SK-N-SH (cell line): ENCODE results near the gene PPM1L. TPM values are rescaled to one million over a fixed set of nuclear protein-coding genes. Genes with fewer than 3 reads are reported as not detected.

ENCODE experiments used
- CTCF ChIA-PET: fragments of 300-600, 350-600 bp; formaldehyde crosslinking; extraction: SDS; loops from one replicate; lab custom pipeline; 2021; lab: Yijun Ruan, JAX
- POLR2A ChIA-PET: fragments of 350-600 bp; sonication (Branson Sonifier 250); formaldehyde crosslinking; extraction: SDS; loops from one replicate; lab custom pipeline; 2020; ENCODE audit warnings: antibody characterized with exemption, inconsistent platforms; lab: Yijun Ruan, JAX
- DNase-seq: peaks from one replicate; pipeline ENCODE4 v3.0.0; 2012
- H2AFZ ChIP-seq: fragments of 200-600 bp; sonication (generic); 2 replicates; pipeline ENCODE4 v1.8.1; 2016; ENCODE audit warnings: antibody characterized with exemption, mild to moderate bottlenecking, low read depth
- H3F3A ChIP-seq: fragments of 200-600 bp; sonication (generic); replicated peaks from 2 replicates; pipeline ENCODE3; 2016; ENCODE audit warnings: antibody characterized with exemption, mild to moderate bottlenecking; ENCODE audit not compliant: insufficient read depth
- H3K27ac ChIP-seq, 2 experiments: fragments of 200-500 bp in 1 of 2; fragments of 200-600 bp in 1 of 2; sonication (Bioruptor generic) in 1 of 2; sonication (generic), shearing (Covaris generic) in 1 of 2; 2 replicates each; pipeline versions ENCODE4 v1.5.1 to v1.6.1; 2014 to 2016; ENCODE audit warnings: low read depth in 2 of 2, inconsistent platforms in 1 of 2, low read length in 1 of 2, mild to moderate bottlenecking in 1 of 2, mixed read lengths in 1 of 2
- H3K27me3 ChIP-seq: fragments of 200-600 bp; sonication (generic), shearing (Covaris generic); 2 replicates; pipeline ENCODE4 v1.6.1; 2016; ENCODE audit warnings: mixed run types; ENCODE audit not compliant: insufficient read depth
- H3K36me3 ChIP-seq, 2 experiments: fragments of 200-500 bp in 1 of 2; fragments of 200-600 bp in 1 of 2; sonication (Bioruptor generic) in 1 of 2; sonication (generic) in 1 of 2; replicated peaks in 1 of 2; 2 replicates each; pipeline versions ENCODE3 to v1.5.1; 2014 to 2016; ENCODE audit warnings: low read length in 1 of 2, mild to moderate bottlenecking in 1 of 2; ENCODE audit not compliant: insufficient read depth in 2 of 2, control insufficient read depth in 1 of 2
- H3K4me1 ChIP-seq, 2 experiments: fragments of 200-500 bp in 1 of 2; fragments of 200-600 bp in 1 of 2; sonication (Bioruptor generic) in 1 of 2; sonication (generic), shearing (Covaris generic) in 1 of 2; 2 replicates each; pipeline versions ENCODE4 v1.5.1 to v1.6.1; 2014 to 2016; ENCODE audit warnings: low read depth in 1 of 2, low read length in 1 of 2, mixed run types in 1 of 2; ENCODE audit not compliant: insufficient read depth in 2 of 2, control insufficient read depth in 1 of 2
- H3K4me2 ChIP-seq: fragments of 200-600 bp; sonication (generic), shearing (Covaris generic); 2 replicates; pipeline ENCODE4 v1.6.1; 2017; ENCODE audit warnings: mixed run types
- H3K4me3 ChIP-seq, 2 experiments: fragments of 200-500 bp in 1 of 2; fragments of 200-600 bp in 1 of 2; sonication (Bioruptor generic) in 1 of 2; sonication (generic), shearing (Covaris generic) in 1 of 2; 2 replicates each; pipeline versions ENCODE4 v1.5.1 to v1.8.1; 2014 to 2016; ENCODE audit warnings: low read depth in 2 of 2, inconsistent platforms in 1 of 2, low read length in 1 of 2, mild to moderate bottlenecking in 1 of 2, mixed read lengths in 1 of 2, moderate library complexity in 1 of 2
- H3K79me2 ChIP-seq: fragments of 200-600 bp; sonication (generic); 2 replicates; pipeline ENCODE4 v1.8.1; 2017; ENCODE audit warnings: mild to moderate bottlenecking; ENCODE audit not compliant: insufficient read depth
- H3K9ac ChIP-seq: fragments of 200-600 bp; sonication (generic); 2 replicates; pipeline ENCODE4 v1.6.1; 2017; ENCODE audit warnings: mixed run types
- H3K9me2 ChIP-seq: fragments of 200-600 bp; sonication (generic); 2 replicates; pipeline ENCODE4 v1.6.1; 2017; ENCODE audit warnings: mixed run types
- H3K9me3 ChIP-seq: fragments of 200-600 bp; sonication (generic); 2 replicates; pipeline ENCODE4 v1.6.1; 2017; ENCODE audit warnings: mixed run types, mild to moderate bottlenecking, moderate library complexity
- H4K20me1 ChIP-seq: fragments of 200-600 bp; sonication (generic); 2 replicates; pipeline ENCODE4 v1.6.1; 2017; ENCODE audit warnings: mild to moderate bottlenecking, mixed run types; ENCODE audit not compliant: insufficient read depth
- ELF1 ChIP-seq: IDR thresholded peaks from 2 replicates; pipeline ENCODE4 v1.4.0; 2012
- EP300 ChIP-seq, 2 experiments: IDR thresholded peaks; 2 replicates each; pipeline versions ENCODE4 v1.4.0 to v1.6.1; 2012; ENCODE audit warnings: borderline replicate concordance in 1 of 2, low read depth in 1 of 2, low read length in 1 of 2
- FOXJ3 ChIP-seq: sonication (generic); formaldehyde crosslinking; IDR thresholded peaks from 2 replicates; pipeline ENCODE4 v1.5.1; 2020; ENCODE audit warnings: mild to moderate bottlenecking, missing genetic modification reagents
- IRF3 ChIP-seq: fragments of 150-350 bp; IDR thresholded peaks from 2 replicates; pipeline ENCODE4 v1.6.1; 2016; ENCODE audit warnings: mild to moderate bottlenecking, low read depth, low read length
- MEF2A ChIP-seq: IDR thresholded peaks from 2 replicates; pipeline ENCODE4 v1.4.0; 2012; ENCODE audit warnings: low read depth, borderline replicate concordance
- NRF1 ChIP-seq: IDR thresholded peaks from 2 replicates; pipeline ENCODE4 v1.6.1; 2012; ENCODE audit warnings: low read depth, mild to moderate bottlenecking, low read length
- PBX3 ChIP-seq: IDR thresholded peaks from 2 replicates; pipeline ENCODE4; 2012
- REST ChIP-seq: IDR thresholded peaks from 2 replicates; pipeline ENCODE4 v1.6.1; 2012; ENCODE audit warnings: mild to moderate bottlenecking, low read depth, low read length, moderate library complexity
- RXRA ChIP-seq: IDR thresholded peaks from 2 replicates; pipeline ENCODE4 v1.4.0; 2012; ENCODE audit warnings: low read depth, mild to moderate bottlenecking, borderline replicate concordance
- USF1 ChIP-seq: IDR thresholded peaks from 2 replicates; pipeline ENCODE4 v1.4.0; 2012; ENCODE audit warnings: low read depth, borderline replicate concordance
- USF2 ChIP-seq: fragments of 150-350 bp; IDR thresholded peaks from 2 replicates; pipeline ENCODE4 v1.6.1; 2017; ENCODE audit warnings: antibody characterized with exemption, low read length, low read depth, borderline replicate concordance
- YY1 ChIP-seq: IDR thresholded peaks from 2 replicates; pipeline ENCODE4 v1.4.0; 2012; ENCODE audit warnings: low read depth, mild to moderate bottlenecking
- WGBS: methylation state at CpG from one replicate; pipeline ENCODE4 v1.1.6; 2017; ENCODE audit warnings: low lambda C conversion rate; 5-methylcytosine and 5-hydroxymethylcytosine counted together
- polyA plus RNA-seq, 3 experiments: library from polyadenylated mRNA; depleted of rRNA; stranded (reverse); fragments of >200 nt; gene quantifications; 2 replicates each; pipeline ENCODE4 v1.2.3, GENCODE V29; 2012

PPM1L gene
- polyA plus RNA-seq, 1 of the 3 experiments (the other 2 are of a cell fraction) = 0.16 TPM

- Histone ChIP-seq H3K4me3 (no peak overlapping the region), H3K27me3 (no peaks in the 10 kb centered on the region), H3K4me1 (no peaks in the 10 kb centered on the region), H3K36me3 (no peaks in the 10 kb centered on the region), H3K4me2 (no peak overlapping the region), H3K9ac (no peak overlapping the region), H3F3A (no peaks in the 10 kb centered on the region), H3K79me2 (no peaks in the 10 kb centered on the region), H2AFZ (no peak overlapping the region), H4K20me1 (no peaks in the 10 kb centered on the region), H3K9me3 (no peaks in the 10 kb centered on the region), H3K9me2 (no peaks in the 10 kb centered on the region), H3K27ac (no peak overlapping the region)
- ChIA-PET POLR2A (no interaction called here), CTCF (interaction anchor here (1.4 kb wide), 1 partner anchor 11 kb away, joined by 3 read pairs; no protein-coding TSS in a partner anchor)
- no peak for DNase-seq
- WGBS = 61% methylated on average over 1 of the region's 1 CpG
- no peak for TF ChIP-seq YY1
- TF ChIP-seq MEF2A = no peak
- TF ChIP-seq ELF1 = no peak
- no peak for TF ChIP-seq PBX3
- no peak for TF ChIP-seq RXRA
- no peak for TF ChIP-seq USF1
- TF ChIP-seq REST = no peak
These were observed 242.6 kb downstream of the PPM1L start for GRCh38 chr3:160998581-160998980.

GRCh38 chr3:160999274-160999673, 243.2 kb downstream of the PPM1L start:
- POLR2A ChIA-PET = no interaction called here
- H4K20me1 ChIP-seq = no peaks in the 10 kb centered on the region
- CTCF ChIA-PET = no interaction called here
- TF ChIP-seq REST (no peak), ELF1 (no peak), PBX3 (no peak), USF1 (no peak), NRF1 (no peak), EP300 (IDR thresholded peaks at IDR 0.05; ENCODE audit: borderline replicate concordance in 1 of 2, low read depth in 1 of 2, low read length in 1 of 2) (no peak), IRF3 (no peak), USF2 (no peak), FOXJ3 (CRISPR knock-in tag) (no peak)

More at GRCh38 chr3:160999274-160999673, 243.2 kb downstream of the PPM1L start:
- Histone ChIP-seq H3K79me2 (no peaks in the 10 kb centered on the region), H3K36me3 (no peaks in the 10 kb centered on the region), H3K27ac (no peak overlapping the region), H3K27me3 (no peaks in the 10 kb centered on the region), H2AFZ (no peak overlapping the region), H3K4me3 (no peak overlapping the region), H3K9me2 (no peaks in the 10 kb centered on the region), H3K4me1 (no peaks in the 10 kb centered on the region), H3K4me2 (no peak overlapping the region), H3F3A (no peaks in the 10 kb centered on the region), H3K9ac (no peak overlapping the region), H3K9me3 (no peaks in the 10 kb centered on the region)
- DNase-seq = no peak
- 75% methylated on average over 5 of the region's 5 CpGs for WGBS
